Measurements from ENCODE around the gene APBA1. TPM values are rescaled to one million over a fixed set of nuclear protein-coding genes. Genes with fewer than 3 reads are reported as not detected.

Gene APBA1
- total and polyA plus RNA-seq, 12 donors: 0.66 to 5.7 (median 2.5) TPM

DNA sequence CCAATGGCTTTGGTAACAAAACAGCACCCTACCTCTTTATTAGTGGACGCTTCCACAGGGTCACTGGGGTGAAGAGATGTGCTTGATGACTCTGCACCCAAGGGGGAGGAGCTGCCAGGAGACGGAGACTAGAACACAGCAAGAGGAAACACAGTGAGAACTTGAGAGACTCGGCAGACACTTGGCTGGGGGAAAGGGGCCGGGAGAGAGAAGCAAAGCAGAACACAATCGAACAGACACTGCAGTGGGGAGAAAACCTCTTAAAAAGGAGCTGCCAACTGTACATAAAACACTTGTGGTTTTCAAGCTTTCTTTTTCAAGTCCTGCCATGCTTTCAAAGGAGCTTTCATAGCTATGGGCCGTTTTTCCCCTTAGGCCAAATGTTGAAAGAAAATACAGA lies 196.2 kb downstream of the APBA1 start:
- intact Hi-C loops (cut with DNase I): no loop called here
- DNase-seq (no peak), ATAC-seq (no peak)
- Histone ChIP-seq H3K27me3 (no peaks in the 10 kb centered on the region), H3K4me3 (no peak overlapping the region), H3K36me3 (no peaks in the 10 kb centered on the region), H3K9me3 (no peaks in the 10 kb centered on the region), H3K4me1 (peaks cover 0 to 5% (median 0%) of the 10 kb centered on the region in 9 donors), H3K27ac (no peak overlapping the region)
- whole genome bisulfite sequencing, 2 donors: 64 to 67% methylated on average over 6 of the region's 6 CpGs
- TF ChIP-seq, protein P1, sequence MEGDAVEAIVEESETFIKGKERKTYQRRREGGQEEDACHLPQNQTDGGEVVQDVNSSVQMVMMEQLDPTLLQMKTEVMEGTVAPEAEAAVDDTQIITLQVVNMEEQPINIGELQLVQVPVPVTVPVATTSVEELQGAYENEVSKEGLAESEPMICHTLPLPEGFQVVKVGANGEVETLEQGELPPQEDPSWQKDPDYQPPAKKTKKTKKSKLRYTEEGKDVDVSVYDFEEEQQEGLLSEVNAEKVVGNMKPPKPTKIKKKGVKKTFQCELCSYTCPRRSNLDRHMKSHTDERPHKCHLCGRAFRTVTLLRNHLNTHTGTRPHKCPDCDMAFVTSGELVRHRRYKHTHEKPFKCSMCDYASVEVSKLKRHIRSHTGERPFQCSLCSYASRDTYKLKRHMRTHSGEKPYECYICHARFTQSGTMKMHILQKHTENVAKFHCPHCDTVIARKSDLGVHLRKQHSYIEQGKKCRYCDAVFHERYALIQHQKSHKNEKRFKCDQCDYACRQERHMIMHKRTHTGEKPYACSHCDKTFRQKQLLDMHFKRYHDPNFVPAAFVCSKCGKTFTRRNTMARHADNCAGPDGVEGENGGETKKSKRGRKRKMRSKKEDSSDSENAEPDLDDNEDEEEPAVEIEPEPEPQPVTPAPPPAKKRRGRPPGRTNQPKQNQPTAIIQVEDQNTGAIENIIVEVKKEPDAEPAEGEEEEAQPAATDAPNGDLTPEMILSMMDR (IDR thresholded peaks at IDR 0.05): no peak

DNA sequence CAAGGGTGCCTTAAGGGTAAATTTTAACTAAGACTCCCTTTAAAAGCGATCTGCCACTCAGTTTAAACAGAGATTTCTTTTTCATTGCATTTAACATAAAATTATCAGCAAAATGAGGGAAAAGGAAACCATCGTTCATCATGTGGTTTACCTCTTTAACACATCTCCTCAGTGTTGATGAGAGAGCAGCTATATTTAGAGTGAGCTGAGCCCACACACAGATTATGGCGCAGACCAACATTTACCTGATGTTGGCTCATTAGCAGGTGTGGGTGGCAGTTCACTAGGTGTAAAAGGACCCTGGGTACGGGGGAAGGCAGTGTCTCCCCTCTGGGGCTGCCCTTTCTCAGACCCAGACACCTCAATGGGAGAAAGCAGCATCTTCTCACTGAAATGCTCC lies 197.3 kb downstream of the APBA1 start:
- DNase-seq: no peak
- TF ChIP-seq, protein P1 (IDR thresholded peaks at IDR 0.05): no peak
- H3K4me1 ChIP-seq: peaks cover 0 to 5% (median 0%) of the 10 kb centered on the region in 9 donors
- no peaks in the 10 kb centered on the region for H3K36me3 ChIP-seq
- H3K4me3 ChIP-seq: no peak overlapping the region
- no peaks in the 10 kb centered on the region for H3K27me3 ChIP-seq
- ATAC-seq: peak in 1 of 8 donors; percentile 23
- intact Hi-C loops (cut with DNase I): no loop called here
- H3K9me3 ChIP-seq: no peaks in the 10 kb centered on the region
- H3K27ac ChIP-seq: no peak overlapping the region
- 63 to 68% methylated on average over 4 of the region's 4 CpGs for WGBS, 2 donors

DNA sequence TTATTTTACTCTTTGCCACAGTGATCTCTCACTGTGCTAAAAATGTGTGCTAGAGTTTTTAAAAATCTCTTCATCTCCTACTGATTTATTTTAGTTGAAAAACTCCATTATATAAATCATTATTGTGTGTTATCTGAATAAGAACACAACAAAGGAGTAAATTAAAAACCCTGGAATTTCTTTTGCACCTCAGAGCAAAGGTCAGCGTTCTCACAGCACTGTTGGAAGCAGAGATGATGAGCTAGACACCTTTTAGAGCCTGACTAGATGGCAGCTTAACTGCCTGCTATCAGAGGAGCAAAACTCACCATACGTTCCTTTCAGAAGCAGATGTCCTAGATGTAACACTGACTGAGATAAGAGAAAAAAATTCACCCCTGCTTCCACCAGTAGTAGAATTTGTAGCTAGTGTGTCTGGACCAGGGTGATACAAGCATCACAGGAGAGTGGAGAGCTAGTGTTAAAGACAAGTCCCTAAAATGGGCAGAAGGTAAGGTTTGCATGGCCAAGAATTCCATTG lies 200.0 kb downstream of the APBA1 start:
- Histone ChIP-seq H3K4me1 (peaks cover 0 to 9% (median 0%) of the 10 kb centered on the region in 9 donors), H3K9me3 (no peaks in the 10 kb centered on the region), H3K27me3 (no peaks in the 10 kb centered on the region), H3K27ac (no peak overlapping the region), H3K4me3 (no peak overlapping the region), H3K36me3 (peaks cover 0 to 6% (median 0%) of the 10 kb centered on the region in 9 donors)
- 72 to 75% methylated on average over 2 of the region's 2 CpGs for WGBS, 2 donors
- TF ChIP-seq, protein P1 (IDR thresholded peaks at IDR 0.05): no peak
- DNase-seq: no peak
- intact Hi-C loops (cut with DNase I): no loop called here
- ATAC-seq: no peak

DNA sequence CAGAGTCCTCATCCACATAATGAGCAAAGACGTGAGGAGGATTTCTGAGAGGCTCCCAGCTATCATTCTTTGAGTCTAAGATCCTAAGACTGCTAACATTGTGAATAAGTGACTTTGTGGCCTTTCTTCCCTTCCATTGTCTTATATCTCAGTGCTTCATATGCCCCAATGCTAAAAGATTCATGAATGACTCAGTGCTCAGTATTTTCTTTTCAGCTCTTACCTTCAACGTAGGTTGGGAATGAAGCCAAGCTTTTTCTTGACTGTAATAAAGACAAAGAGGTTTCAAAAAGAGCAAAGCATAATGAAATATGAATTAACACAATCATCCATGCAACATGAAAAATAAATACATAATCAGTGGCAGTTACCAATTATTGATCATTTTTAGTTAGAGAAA lies 200.7 kb downstream of the APBA1 start:
- H3K4me3 ChIP-seq: no peak overlapping the region
- H3K4me1 ChIP-seq: peaks cover 0 to 9% (median 0%) of the 10 kb centered on the region in 9 donors
- DNase-seq: no peak
- ATAC-seq: no peak
- WGBS, 2 donors: 65 to 78% methylated on average over 2 of the region's 2 CpGs
- H3K27me3 ChIP-seq: no peaks in the 10 kb centered on the region
- intact Hi-C loops (cut with DNase I): no loop called here
- TF ChIP-seq, protein P1 (IDR thresholded peaks at IDR 0.05): no peak
- H3K9me3 ChIP-seq: no peaks in the 10 kb centered on the region
- no peak overlapping the region for H3K27ac ChIP-seq
- peaks cover 0 to 11% (median 0%) of the 10 kb centered on the region in 9 donors for H3K36me3 ChIP-seq
